H1 (cell line): ENCODE measurements around the gene NPTXR. TPM values are rescaled to one million over a fixed set of nuclear protein-coding genes. Genes with fewer than 3 reads are reported as not detected.

Experiments
- CTCF ChIA-PET: fragments of 300-600 bp; sonication (Branson Sonifier 250); formaldehyde crosslinking; loops from one replicate; lab custom pipeline; 2021; ENCODE audit not compliant: partially characterized antibody; lab: Charles Lee
- POLR2A ChIA-PET: fragments of 300-600 bp; sonication (Branson Sonifier 250); formaldehyde crosslinking; loops from one replicate; lab custom pipeline; 2021; ENCODE audit warnings: inconsistent platforms; ENCODE audit not compliant: partially characterized antibody; lab: Charles Lee
- DNase-seq, 2 experiments: peaks; one replicate each; pipeline versions ENCODE4 v3.0.0 to v3.0.0-alpha.2; 2010 to 2022; ENCODE audit warnings: low spot score in 2 of 2, low read depth in 1 of 2, mixed read lengths in 1 of 2
- FAIRE-seq: peaks from 2 replicates; lab custom pipeline; 2011; peaks lifted over from hg19 to GRCh38; lab: Jason Lieb, UNC
- H2AFZ ChIP-seq: 2 replicates; pipeline ENCODE4 v1.8.1; 2012; ENCODE audit warnings: low read length, inconsistent platforms
- H2AK5ac ChIP-seq: 2 replicates; pipeline ENCODE4 v1.6.1; 2013; ENCODE audit warnings: low read depth, low read length
- H2BK120ac ChIP-seq: replicated peaks from 2 replicates; pipeline ENCODE3; 2013; ENCODE audit warnings: low read depth, low read length, inconsistent platforms
- H2BK12ac ChIP-seq: 2 replicates; pipeline ENCODE4 v1.6.1; 2013; ENCODE audit warnings: low read depth, low read length
- H2BK15ac ChIP-seq: 2 replicates; pipeline ENCODE4 v1.6.1; 2013; ENCODE audit warnings: low read length
- H2BK20ac ChIP-seq: 2 replicates; pipeline ENCODE4 v1.6.1; 2013; ENCODE audit warnings: low read length
- H2BK5ac ChIP-seq: 2 replicates; pipeline ENCODE4 v1.6.1; 2013; ENCODE audit warnings: low read depth, low read length
- H3K14ac ChIP-seq: 2 replicates; pipeline ENCODE4 v1.6.1; 2013; ENCODE audit warnings: inconsistent platforms; ENCODE audit not compliant: insufficient read length
- H3K18ac ChIP-seq: 2 replicates; pipeline ENCODE4 v1.6.1; 2013; ENCODE audit warnings: low read length; ENCODE audit errors: extremely low read depth
- H3K23ac ChIP-seq: 2 replicates; pipeline ENCODE4 v1.6.1; 2013; ENCODE audit warnings: inconsistent platforms; ENCODE audit not compliant: insufficient read length
- H3K23me2 ChIP-seq: 2 replicates; pipeline ENCODE4 v1.6.1; 2013; ENCODE audit warnings: low read depth, low read length
- H3K27ac ChIP-seq: 2 replicates; pipeline ENCODE4 v1.6.1; 2011; ENCODE audit warnings: low read depth, low read length, inconsistent platforms
- H3K27me3 ChIP-seq, 4 experiments: replicated peaks in 1 of 4; 1 replicate in 1 of 4; 2 replicates in 3 of 4; pipeline versions ENCODE4 v1.6.1 to v1.8.1; 2011 to 2013; ENCODE audit warnings: low read length in 3 of 4, mild to moderate bottlenecking in 3 of 4, inconsistent platforms in 2 of 4, mixed read lengths in 2 of 4, moderate library complexity in 1 of 4; ENCODE audit not compliant: control insufficient read depth in 3 of 4, insufficient read depth in 3 of 4; ENCODE audit errors: extremely low read depth in 1 of 4
- H3K36me3 ChIP-seq, 4 experiments: 2 replicates each; pipeline versions ENCODE4 v1.6.1 to v1.8.1; 2011 to 2013; ENCODE audit warnings: mild to moderate bottlenecking in 4 of 4, low read length in 3 of 4, moderate library complexity in 2 of 4, control low read depth in 1 of 4, inconsistent platforms in 1 of 4; ENCODE audit not compliant: insufficient read depth in 4 of 4, control insufficient read depth in 2 of 4
- H3K4ac ChIP-seq: replicated peaks from 2 replicates; pipeline ENCODE3; 2013; ENCODE audit warnings: low read length, low read depth, mixed read lengths, inconsistent platforms; ENCODE audit not compliant: insufficient read length
- H3K4me1 ChIP-seq, 4 experiments: replicated peaks in 1 of 4; 1 replicate in 1 of 4; 2 replicates in 3 of 4; pipeline versions ENCODE4 v1.6.1 to v1.8.1; 2011 to 2013; ENCODE audit warnings: low read length in 3 of 4, inconsistent platforms in 2 of 4, mixed read lengths in 1 of 4; ENCODE audit not compliant: insufficient read depth in 4 of 4, control insufficient read depth in 3 of 4
- H3K4me2 ChIP-seq, 2 experiments: 2 replicates each; pipeline versions ENCODE4 v1.6.1 to v1.8.1; 2011 to 2013; ENCODE audit warnings: low read depth in 2 of 2, low read length in 2 of 2, control low read depth in 1 of 2, inconsistent platforms in 1 of 2, mild to moderate bottlenecking in 1 of 2; ENCODE audit not compliant: insufficient read depth in 1 of 2
- H3K4me3 ChIP-seq, 4 experiments: fragments of 200-600, 300-600 bp in 1 of 4; sonication (generic), shearing (Covaris generic), sonication (Bioruptor Twin) in 1 of 4; 2 replicates each; pipeline versions ENCODE4 v1.5.1 to v1.8.1; 2011 to 2016; ENCODE audit warnings: low read length in 4 of 4, low read depth in 3 of 4, control low read depth in 2 of 4, inconsistent platforms in 2 of 4, mild to moderate bottlenecking in 2 of 4, mixed read lengths in 1 of 4, moderate library complexity in 1 of 4; ENCODE audit not compliant: insufficient read depth in 2 of 4; ENCODE audit errors: extremely low read depth in 1 of 4
- H3K56ac ChIP-seq: replicated peaks from 2 replicates; pipeline ENCODE3; 2013; ENCODE audit warnings: low read depth, mild to moderate bottlenecking, mixed read lengths, low read length, inconsistent platforms; ENCODE audit not compliant: insufficient read length
- H3K79me1 ChIP-seq: 2 replicates; pipeline ENCODE4 v1.6.1; 2013; ENCODE audit warnings: low read depth, low read length, control low read depth
- H3K79me2 ChIP-seq, 2 experiments: 2 replicates each; pipeline versions ENCODE4 v1.6.1 to v1.8.1; 2012 to 2013; ENCODE audit warnings: low read length in 2 of 2, mild to moderate bottlenecking in 2 of 2, inconsistent platforms in 1 of 2; ENCODE audit not compliant: insufficient read depth in 2 of 2, control insufficient read depth in 1 of 2
- H3K9ac ChIP-seq, 4 experiments: replicated peaks in 1 of 4; 1 replicate in 1 of 4; 2 replicates in 3 of 4; pipeline versions ENCODE4 v1.6.1 to v1.8.1; 2011 to 2013; ENCODE audit warnings: low read depth in 3 of 4, low read length in 3 of 4, control low read depth in 2 of 4, mild to moderate bottlenecking in 2 of 4, moderate library complexity in 2 of 4, inconsistent platforms in 1 of 4; ENCODE audit errors: extremely low read depth in 1 of 4
- H3K9me3 ChIP-seq, 2 experiments: 2 replicates each; pipeline versions ENCODE4 v1.6.1 to v1.8.1; 2012 to 2013; ENCODE audit warnings: mild to moderate bottlenecking in 2 of 2, moderate library complexity in 2 of 2, control low read depth in 1 of 2, inconsistent platforms in 1 of 2, low read depth in 1 of 2, low read length in 1 of 2, mixed read lengths in 1 of 2; ENCODE audit not compliant: insufficient read depth in 2 of 2
- H4K20me1 ChIP-seq, 2 experiments: replicated peaks in 1 of 2; 2 replicates each; pipeline versions ENCODE3 to v1.8.1; 2011 to 2013; ENCODE audit warnings: inconsistent platforms in 2 of 2, low read length in 2 of 2, mild to moderate bottlenecking in 1 of 2; ENCODE audit not compliant: insufficient read depth in 2 of 2, control insufficient read depth in 1 of 2
- H4K5ac ChIP-seq: 2 replicates; pipeline ENCODE4 v1.6.1; 2013; ENCODE audit warnings: low read length, low read depth, mixed read lengths, inconsistent platforms; ENCODE audit not compliant: insufficient read length
- H4K8ac ChIP-seq: 2 replicates; pipeline ENCODE4 v1.8.0; 2013; ENCODE audit warnings: mild to moderate bottlenecking, moderate library complexity, low read length, inconsistent platforms; ENCODE audit not compliant: insufficient read depth; ENCODE audit errors: extremely low read depth
- H4K91ac ChIP-seq: replicated peaks from 2 replicates; pipeline ENCODE3; 2013; ENCODE audit warnings: low read length, mixed read lengths, inconsistent platforms; ENCODE audit not compliant: insufficient read length
- ASH2L ChIP-seq: fragments of 200-600, 300-600 bp; sonication (generic); IDR thresholded peaks from one replicate; pipeline ENCODE4 v1.7.1; 2017; ENCODE audit warnings: low read length
- CBX8 ChIP-seq: fragments of 300-800, 300-1000 bp; sonication (generic); IDR thresholded peaks from 2 replicates; pipeline ENCODE4 v1.7.1; 2016; ENCODE audit warnings: low read depth, low read length, borderline replicate concordance
- CTBP2 ChIP-seq: IDR thresholded peaks from 2 replicates; pipeline ENCODE4 v1.7.0; 2011; ENCODE audit warnings: borderline replicate concordance, mild to moderate bottlenecking, moderate library complexity, mixed read lengths, low read length; ENCODE audit not compliant: insufficient read depth, insufficient read length
- E2F6 ChIP-seq: IDR thresholded peaks from 2 replicates; pipeline ENCODE4 v1.6.1; 2012; ENCODE audit warnings: inconsistent platforms
- GABPA ChIP-seq: IDR thresholded peaks from 2 replicates; pipeline ENCODE4 v1.6.1; 2011; ENCODE audit warnings: mild to moderate bottlenecking, low read length, moderate library complexity, borderline replicate concordance; ENCODE audit not compliant: insufficient read depth
- HDAC6 ChIP-seq: IDR thresholded peaks from one replicate; pipeline ENCODE4 v1.7.1; 2012; ENCODE audit warnings: low read depth, mild to moderate bottlenecking, inconsistent platforms, low read length, moderate library complexity
- SP2 ChIP-seq: IDR thresholded peaks from 2 replicates; pipeline ENCODE4 v1.6.1; 2012; ENCODE audit warnings: mild to moderate bottlenecking, low read length, inconsistent platforms
- SRF ChIP-seq: IDR thresholded peaks from 2 replicates; pipeline ENCODE4 v1.6.1; 2011; ENCODE audit warnings: mild to moderate bottlenecking, low read depth, low read length, moderate library complexity
- SUZ12 ChIP-seq: fragments of 200-600 bp; sonication (generic); IDR thresholded peaks from 2 replicates; pipeline ENCODE4 v1.6.1; 2012; ENCODE audit warnings: mild to moderate bottlenecking, inconsistent platforms, low read length, moderate library complexity, mixed read lengths
- TBP ChIP-seq: IDR thresholded peaks from 2 replicates; pipeline ENCODE4 v1.6.1; 2011; ENCODE audit warnings: low read depth, low read length, improper control_type of control experiment
- TEAD4 ChIP-seq: IDR thresholded peaks from 2 replicates; pipeline ENCODE4 v1.6.1; 2012; ENCODE audit warnings: low read depth, low read length, inconsistent platforms, mixed read lengths
- WGBS, 2 experiments: shearing (Covaris generic) in 1 of 2; methylation state at CpG; one replicate each; pipeline versions ENCODE4 v1.1.6 to v1.1.7; 2013 to 2015; ENCODE audit warnings: low lambda C conversion rate in 2 of 2, mixed read lengths in 2 of 2, inconsistent platforms in 1 of 2, low coverage in 1 of 2, missing lambda C conversion rate in 1 of 2; ENCODE audit not compliant: insufficient replicate concordance in 2 of 2, insufficient coverage in 1 of 2, insufficient read length in 1 of 2; ENCODE audit errors: extremely low coverage in 1 of 2, missing lambda C conversion rate in 1 of 2; 5-methylcytosine and 5-hydroxymethylcytosine counted together
- polyA plus RNA-seq, 7 experiments: library from polyadenylated mRNA; depleted of rRNA in 3 of 7; stranded (reverse) in 5 of 7; unstranded in 2 of 7; fragments of >200 nt in 5 of 7; fragments of 200-250 nt in 2 of 7; gene quantifications; 1 replicate in 5 of 7; 2 replicates in 1 of 7; 4 replicates in 1 of 7; pipeline versions ENCODE4 v1.2.1 to v1.2.3, GENCODE V29; 2011 to 2013; ENCODE audit warnings: missing spikeins in 2 of 7, mixed read lengths in 2 of 7
- total RNA-seq: library from RNA; stranded (reverse); fragmentation: NEBNext Ultra II Directional; extraction: Animal tissue kit (Norgen Biotek cat#: 25700); gene quantifications from 2 replicates; pipeline ENCODE4 v1.2.1, GENCODE V29; 2021
- TF ChIP-seq, protein P1 (sequence below): IDR thresholded peaks from 2 replicates; pipeline ENCODE4 v1.6.1; 2012; ENCODE audit warnings: inconsistent platforms
- TF ChIP-seq, protein P2 (sequence below): IDR thresholded peaks from 2 replicates; pipeline ENCODE4 v1.6.1; 2011; ENCODE audit warnings: low read depth, mild to moderate bottlenecking, low read length; ENCODE audit not compliant: insufficient read depth

NPTXR gene
- total and polyA plus RNA-seq, 2 of the 8 experiments (the other 6 are each of a cell fraction or from before 2014, with no cell fraction given) = 3.7 to 6.4 TPM

- Histone ChIP-seq H2BK20ac (no peak overlapping the region), H3K4me1 (peaks cover 0 to 8% (median 2%) of the 10 kb centered on the region in 4 experiments; a peak in 4 of 7 replicates), H3K4me2 (no peak overlapping the region), H3K9ac (no peak overlapping the region), H2BK12ac (no peak overlapping the region), H2BK120ac (no peak overlapping the region), H3K27ac (no peak overlapping the region), H3K79me1 (no peaks in the 10 kb centered on the region), H3K79me2 (no peaks in the 10 kb centered on the region), H3K9me3 (no peaks in the 10 kb centered on the region), H3K56ac (no peak overlapping the region), H3K14ac (no peak overlapping the region), H2BK15ac (no peak overlapping the region), H4K91ac (no peak overlapping the region), H2AK5ac (no peak overlapping the region), H3K4me3 (no peak overlapping the region), H4K8ac (no peak overlapping the region), H3K23me2 (peaks cover 8% of the 10 kb centered on the region; the same call in 1 of the 2 replicates), H4K20me1 (peaks cover 0 to 4% of the 10 kb centered on the region in 2 experiments), H3K4ac (no peak overlapping the region), H2AFZ (no peak overlapping the region), H4K5ac (no peak overlapping the region), H3K27me3 (peaks cover 16 to 45% (median 37%) of the 10 kb centered on the region in 4 experiments), H3K18ac (no peak overlapping the region), H2BK5ac (no peak overlapping the region), H3K23ac (no peak overlapping the region), H3K36me3 (no peaks in the 10 kb centered on the region)
- WGBS, 2 experiments = 79% methylated on average over 7 of the region's 7 CpGs; no CpG with 5 or more reads in 1 of the 2 experiments
- FAIRE-seq (no peak), DNase-seq (no peak)
- POLR2A ChIA-PET = interaction anchor here (1.1 to 1.8 kb wide), 2 partner anchors 13 to 31 kb away, joined by 3 to 8 read pairs; partner anchors contain the start of gene CBX6
- CTCF ChIA-PET = interaction anchor here (0.9 to 1.6 kb wide), 6 partner anchors 29 to 113 kb away, joined by 3 to 11 read pairs (median 4); no protein-coding TSS in a partner anchor
- no peak for TF ChIP-seq TEAD4
- no peak for TF ChIP-seq E2F6
- TF ChIP-seq CTBP2 = no peak
- TF ChIP-seq TBP = no peak
- TF ChIP-seq HDAC6 = no peak
- no peak for TF ChIP-seq ASH2L
- TF ChIP-seq, protein P1, sequence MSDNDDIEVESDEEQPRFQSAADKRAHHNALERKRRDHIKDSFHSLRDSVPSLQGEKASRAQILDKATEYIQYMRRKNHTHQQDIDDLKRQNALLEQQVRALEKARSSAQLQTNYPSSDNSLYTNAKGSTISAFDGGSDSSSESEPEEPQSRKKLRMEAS = no peak
- no peak for TF ChIP-seq SUZ12
- TF ChIP-seq GABPA = no peak
- no peak for TF ChIP-seq CBX8
- no peak for TF ChIP-seq SRF
- TF ChIP-seq, protein P2, sequence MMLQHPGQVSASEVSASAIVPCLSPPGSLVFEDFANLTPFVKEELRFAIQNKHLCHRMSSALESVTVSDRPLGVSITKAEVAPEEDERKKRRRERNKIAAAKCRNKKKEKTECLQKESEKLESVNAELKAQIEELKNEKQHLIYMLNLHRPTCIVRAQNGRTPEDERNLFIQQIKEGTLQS = no peak
- no peak for TF ChIP-seq SP2
These were observed 2.6 kb downstream of the NPTXR start for GRCh38 chr22:38841211-38841610.
